ENCODE measurements around the gene ZNF430. TPM values are rescaled to one million over a fixed set of nuclear protein-coding genes. Genes with fewer than 3 reads are reported as not detected.

Gene ZNF430
- total RNA-seq, 1 experiment from 2014 or later: 12.7 TPM

GRCh38 chr19:21084343-21084742, 63.9 kb downstream of the ZNF430 start:
- no peaks in the 10 kb centered on the region; the same call in 1 of the 2 replicates for H3K4me1 ChIP-seq (replicated peaks)
- H3K4me3 ChIP-seq: no peak overlapping the region
- H3K36me3 ChIP-seq: peaks cover 10% of the 10 kb centered on the region; the same call in 1 of the 2 replicates
- no peaks in the 10 kb centered on the region for H3K9me3 ChIP-seq (replicated peaks)
- DNase-seq (ENCODE audit: low read depth in 1 of 2, low spot score in 2 of 2): no peak
- no peaks in the 10 kb centered on the region for H3K27me3 ChIP-seq (replicated peaks)
- H3K27ac ChIP-seq: no peak overlapping the region

GRCh38 chr19:21087871-21088270, 67.4 kb downstream of the ZNF430 start:
- Histone ChIP-seq H3K36me3 (peaks cover 6% of the 10 kb centered on the region; the same call in 1 of the 2 replicates), H3K9me3 (replicated peaks) (no peaks in the 10 kb centered on the region), H3K27ac (no peak overlapping the region), H3K4me3 (no peak overlapping the region), H3K27me3 (replicated peaks) (no peaks in the 10 kb centered on the region), H3K4me1 (replicated peaks) (peaks cover 14% of the 10 kb centered on the region; the same call in 1 of the 2 replicates)
- DNase-seq (ENCODE audit: low read depth in 1 of 2, low spot score in 2 of 2): no peak

- H3K4me1 ChIP-seq (replicated peaks): peaks cover 14% of the 10 kb centered on the region; the same call in 1 of the 2 replicates
- peak in 1 of 2 experiments; percentile 16 for DNase-seq (ENCODE audit: low read depth in 1 of 2, low spot score in 2 of 2)
- H3K36me3 ChIP-seq: 0 out of 2 replicates have a peak, but pooled peaks cover 6% of the 10 kb centered on the region
- H3K27ac ChIP-seq: no peak overlapping the region
- no peaks in the 10 kb centered on the region for H3K9me3 ChIP-seq (replicated peaks)
- H3K27me3 ChIP-seq (replicated peaks): no peaks in the 10 kb centered on the region
- H3K4me3 ChIP-seq: no peak overlapping the region
Measured at GRCh38 chr19:21092109-21092508, 71.7 kb downstream of the ZNF430 start.

GRCh38 chr19:21094347-21095025, 74.0 kb downstream of the ZNF430 start:
- Histone ChIP-seq H3K27ac (no peak overlapping the region), H3K27me3 (replicated peaks) (no peaks in the 10 kb centered on the region), H3K9me3 (replicated peaks) (no peaks in the 10 kb centered on the region), H3K36me3 (no peaks in the 10 kb centered on the region), H3K4me3 (no peak overlapping the region), H3K4me1 (replicated peaks) (peaks cover 14% of the 10 kb centered on the region; the same call in 1 of the 2 replicates)
- DNase-seq (ENCODE audit: low read depth in 1 of 2, low spot score in 2 of 2): peak in 1 of 2 experiments; percentile 18

GRCh38 chr19:21098291-21098690, 77.8 kb downstream of the ZNF430 start:
- no peak for DNase-seq (ENCODE audit: low read depth in 1 of 2, low spot score in 2 of 2)
- Histone ChIP-seq H3K9me3 (replicated peaks) (no peaks in the 10 kb centered on the region), H3K27me3 (replicated peaks) (no peaks in the 10 kb centered on the region), H3K4me3 (no peak overlapping the region), H3K36me3 (no peaks in the 10 kb centered on the region; the same call in 1 of the 2 replicates), H3K27ac (no peak overlapping the region), H3K4me1 (replicated peaks) (no peaks in the 10 kb centered on the region)

GRCh38 chr19:21101521-21102242, 81.2 kb downstream of the ZNF430 start:
- no peak for DNase-seq (ENCODE audit: low read depth in 1 of 2, low spot score in 2 of 2)
- Histone ChIP-seq H3K27ac (no peak overlapping the region), H3K4me3 (no peak overlapping the region), H3K27me3 (replicated peaks) (no peaks in the 10 kb centered on the region), H3K4me1 (replicated peaks) (no peaks in the 10 kb centered on the region), H3K9me3 (replicated peaks) (no peaks in the 10 kb centered on the region), H3K36me3 (peaks cover 5% of the 10 kb centered on the region; the same call in 1 of the 2 replicates)

GRCh38 chr19:21109116-21109515, 88.7 kb downstream of the ZNF430 start:
- peaks cover 8% of the 10 kb centered on the region for H3K36me3 ChIP-seq
- H3K9me3 ChIP-seq (replicated peaks): 0 out of 2 replicates have a peak, but pooled peaks cover 4% of the 10 kb centered on the region
- no peak for DNase-seq (ENCODE audit: low read depth in 1 of 2, low spot score in 2 of 2)
- H3K4me3 ChIP-seq: no peak overlapping the region
- H3K4me1 ChIP-seq (replicated peaks): no peaks in the 10 kb centered on the region
- H3K27me3 ChIP-seq (replicated peaks): no peaks in the 10 kb centered on the region
- H3K27ac ChIP-seq: no peak overlapping the region

Other genes with a start within 250 kb of the ZNF430 start
- 0.84 TPM in 1 of 2 replicates, not detected in the other for gene ZNF66, start 244.4 kb upstream of the ZNF430 start, total RNA-seq (2014; rRNA removed; shearing (Covaris generic))
- 11.8 and 17.4 TPM in 2 replicates for gene ZNF85, start 97.4 kb upstream of the ZNF430 start, total RNA-seq (2014; rRNA removed; shearing (Covaris generic))
- 14.4 and 25.8 TPM in 2 replicates for gene ZNF714, start 61.5 kb downstream of the ZNF430 start, total RNA-seq (2014; rRNA removed; shearing (Covaris generic))
- 3.7 and 7.4 TPM in 2 replicates for gene ZNF431, start 121.4 kb downstream of the ZNF430 start, total RNA-seq (2014; rRNA removed; shearing (Covaris generic))